Measurements from ENCODE around the gene JARID2. TPM values are rescaled to one million over a fixed set of nuclear protein-coding genes. Genes with fewer than 3 reads are reported as not detected.

JARID2 gene
- total and polyA plus RNA-seq, 9 of the 15 experiments (the other 6 are each of a cell fraction or from before 2014, with no cell fraction given): 5.0 to 29.0 (median 15.6) TPM

GRCh38 chr6:15393605-15394004, 147.7 kb downstream of the JARID2 start (continued):
- 0 out of 6 replicates have a peak, but pooled peaks of 1 of the 3 experiments have one; percentile 42 for TF ChIP-seq ZBTB11 (CRISPR knock-in tag; IDR thresholded peaks at IDR 0.05)
- TF ChIP-seq ZNF23 (CRISPR knock-in tag; IDR thresholded peaks at IDR 0.05): no peak
- TF ChIP-seq PPARD (CRISPR knock-in tag; IDR thresholded peaks at IDR 0.05): 0 out of 2 replicates have a peak, but pooled peaks have one; percentile 45
- no peak for TF ChIP-seq NFATC3 (IDR thresholded peaks at IDR 0.05)
- TF ChIP-seq HOXB6 (CRISPR knock-in tag; IDR thresholded peaks at IDR 0.05; ENCODE audit: borderline replicate concordance): peak; percentile 87; the same call in 1 of the 2 replicates

GRCh38 chr6:15395087-15395486, 149.2 kb downstream of the JARID2 start:
- ATAC-seq (no peak), FAIRE-seq (no peak), DNase-seq (ENCODE audit: extremely low read depth in 1 of 4, low spot score in 3 of 4) (no peak)
- intact Hi-C loops (cut with micrococcal nuclease): loop anchor here (10.0 kb wide), 2 partner anchors 530 to 590 kb away; no protein-coding TSS in a partner anchor
- no peak overlapping the region for H3K27ac ChIP-seq (ENCODE audit: extremely low read depth, low read depth, low read length)
- no peaks in the 10 kb centered on the region; the same call in 1 of the 2 replicates for H3K9me3 ChIP-seq (replicated peaks; ENCODE audit: control insufficient read depth, insufficient read depth, low read depth, low read length)
- H3K9ac ChIP-seq (ENCODE audit: insufficient read depth in 1 of 2, low read depth in 2 of 2, low read length in 2 of 2): no peak overlapping the region
- ChIA-PET POLR2A (no interaction called here), CTCF (ENCODE audit: low intra/inter-chr PET ratio) (no interaction called here)
- H3K27me3 ChIP-seq (ENCODE audit: control insufficient read depth in 2 of 2, insufficient read depth in 2 of 2, low read length in 2 of 2): no peaks in the 10 kb centered on the region
- H3K4me2 ChIP-seq (ENCODE audit: insufficient read depth, low read length): no peak overlapping the region
- H3K4me3 ChIP-seq: no peak overlapping the region
- peaks cover 11 to 30% of the 10 kb centered on the region in 2 experiments; a peak in 4 of 5 replicates for H3K4me1 ChIP-seq (replicated peaks in 1 of 2; ENCODE audit: control insufficient read depth in 2 of 2, insufficient read depth in 2 of 2, low read length in 2 of 2)
- peaks cover 96% of the 10 kb centered on the region for H3K79me2 ChIP-seq (ENCODE audit: control insufficient read depth, insufficient read depth, low read length)
- in situ Hi-C loops (cut with MboI): no loop called here
- 75% methylated on average over 8 of the region's 8 CpGs for WGBS (ENCODE audit: insufficient coverage, low coverage, missing lambda C conversion rate)
- no TSS peak for BruUV-seq (replicated peaks)
- H2AFZ ChIP-seq (ENCODE audit: low read depth, low read length): no peak overlapping the region
- H3K9me1 ChIP-seq (ENCODE audit: control insufficient read depth, insufficient read depth, low read length): no peaks in the 10 kb centered on the region
- H3K36me3 ChIP-seq (ENCODE audit: control insufficient read depth, insufficient read depth, low read length): no peaks in the 10 kb centered on the region; the same call in 2 of the 3 replicates
- peaks cover 19% of the 10 kb centered on the region; the same call in 1 of the 2 replicates for H4K20me1 ChIP-seq (replicated peaks; ENCODE audit: control insufficient read depth, insufficient read depth, low read length)
- no peak for TF ChIP-seq ZNF75A (CRISPR knock-in tag; IDR thresholded peaks at IDR 0.05)
- TF ChIP-seq ZNF609 (CRISPR knock-in tag; IDR thresholded peaks at IDR 0.05; ENCODE audit: borderline replicate concordance): no peak

Measured in K562 (cell line).